Inflammatory macrophage (primary cell): Measurements from ENCODE around the gene DCBLD2.

Experiments used
- DNase-seq, 2 donors: peaks; one replicate each; pipeline ENCODE4 v3.0.0-alpha.2; 2020 to 2022

Gene DCBLD2

GRCh38 chr3:98765721-98766120 is 135.8 kb downstream of the DCBLD2 start:
- DNase-seq, result no peak

DNA sequence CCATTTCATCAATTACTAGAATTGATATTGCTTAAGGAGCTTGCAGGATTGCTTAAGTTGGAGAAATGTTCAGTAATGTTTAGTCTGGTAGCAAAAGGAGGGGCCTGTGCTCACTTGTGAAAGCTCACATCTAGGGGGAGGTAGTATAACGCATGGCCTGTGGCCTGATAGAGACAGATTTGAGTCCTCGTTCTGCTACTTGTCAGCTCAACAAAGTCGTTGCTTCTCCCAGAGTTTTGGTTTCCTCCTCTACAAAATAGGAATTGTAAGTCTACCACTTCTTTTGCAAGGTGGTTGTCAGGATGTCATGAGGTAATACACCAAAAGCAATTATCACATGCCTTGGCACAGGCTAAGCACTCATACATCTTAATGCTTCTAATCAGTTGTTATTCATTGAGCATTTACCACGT is 137.0 kb downstream of the DCBLD2 start:
- peak; percentile 63 to 73 for DNase-seq

DNA sequence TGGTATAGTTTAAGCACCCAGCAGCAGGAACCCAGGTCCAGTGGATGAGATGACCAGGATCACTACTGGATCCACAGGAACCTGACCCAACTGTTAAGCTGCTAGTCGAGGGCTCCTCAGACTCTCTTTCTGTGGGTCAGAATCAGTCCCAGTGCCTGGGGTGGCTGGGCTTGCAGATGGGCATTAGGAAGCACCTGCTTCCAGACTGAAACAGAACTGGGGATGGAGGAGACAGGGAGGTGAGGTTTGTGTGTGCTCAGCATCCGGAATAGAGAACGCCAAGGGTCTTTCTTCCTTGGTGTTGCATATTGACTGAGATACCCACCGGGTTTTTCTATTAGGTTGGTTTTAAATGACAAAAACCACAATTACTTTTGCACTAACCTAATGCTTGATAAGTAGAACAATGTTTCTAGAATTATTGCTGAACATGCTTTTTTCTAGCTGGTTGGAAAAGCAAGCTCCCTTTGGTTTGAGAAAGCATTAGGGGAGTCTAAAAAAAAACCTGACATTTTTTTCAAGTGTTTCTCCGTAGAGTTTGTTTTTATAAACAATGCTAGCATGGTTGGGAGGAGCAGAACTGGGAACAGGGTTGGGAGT is 137.6 kb downstream of the DCBLD2 start:
- no peak for DNase-seq

GRCh38 chr3:98763076-98763475 is 138.4 kb downstream of the DCBLD2 start, which contains the start of gene ST3GAL6:
Gene ST3GAL6 (plus strand): TSS chr3:98763340. CDS start chr3:98768441, 5,101 bp downstream.
- peak; percentile 87 to 93 for DNase-seq

DNA sequence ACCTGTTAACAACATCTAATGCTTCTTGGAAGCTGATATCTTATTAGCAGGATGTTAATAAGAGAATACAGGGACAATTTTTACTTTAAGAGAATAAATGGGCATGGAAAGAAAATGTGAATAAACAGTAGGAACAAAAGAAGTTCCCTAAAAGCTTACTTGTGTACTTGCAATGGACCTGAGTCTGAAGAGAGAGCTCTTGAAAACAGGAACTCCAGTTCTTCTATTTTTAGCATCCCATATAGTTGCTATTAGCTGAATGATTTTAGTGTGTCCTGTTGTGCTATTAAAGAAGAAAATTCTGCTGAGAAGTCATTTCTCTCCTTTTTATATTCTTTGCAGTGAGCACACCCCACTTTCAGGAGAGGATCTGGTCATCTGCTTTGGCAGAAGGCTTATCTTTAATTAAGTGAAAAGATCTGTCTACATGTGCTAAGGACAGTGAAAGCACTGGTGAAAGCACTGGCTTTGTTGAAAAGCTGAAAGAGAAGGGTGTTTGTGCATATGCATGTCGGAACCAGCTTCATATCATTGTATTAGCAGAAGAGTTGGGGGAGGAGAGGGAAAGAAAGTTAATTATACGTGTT is 139.8 kb downstream of the DCBLD2 start:
- peak; percentile 56 to 77 for DNase-seq

- DNase-seq, result no peak
These were observed 141.9 kb downstream of the DCBLD2 start for GRCh38 chr3:98759629-98760028.

DNA sequence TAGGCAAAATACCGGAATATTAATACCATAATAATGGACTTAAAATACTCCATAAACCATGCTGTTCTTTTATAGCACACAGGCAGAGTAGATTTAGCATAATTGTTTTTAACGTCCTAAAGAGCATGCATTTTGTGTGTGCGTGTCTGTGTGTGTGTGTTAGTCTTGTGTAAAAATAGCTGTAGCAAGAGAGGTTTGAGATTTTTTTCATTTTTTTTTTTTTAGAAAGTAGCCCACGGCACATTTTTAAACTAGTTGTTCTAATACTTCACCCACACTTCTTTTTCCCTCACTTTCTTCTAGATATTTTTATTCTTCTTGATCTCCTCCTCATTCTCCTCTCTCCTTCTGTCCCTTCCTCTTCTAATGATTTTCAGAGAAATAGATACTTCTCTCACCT is 145.9 kb downstream of the DCBLD2 start:
- no peak for DNase-seq

DNA sequence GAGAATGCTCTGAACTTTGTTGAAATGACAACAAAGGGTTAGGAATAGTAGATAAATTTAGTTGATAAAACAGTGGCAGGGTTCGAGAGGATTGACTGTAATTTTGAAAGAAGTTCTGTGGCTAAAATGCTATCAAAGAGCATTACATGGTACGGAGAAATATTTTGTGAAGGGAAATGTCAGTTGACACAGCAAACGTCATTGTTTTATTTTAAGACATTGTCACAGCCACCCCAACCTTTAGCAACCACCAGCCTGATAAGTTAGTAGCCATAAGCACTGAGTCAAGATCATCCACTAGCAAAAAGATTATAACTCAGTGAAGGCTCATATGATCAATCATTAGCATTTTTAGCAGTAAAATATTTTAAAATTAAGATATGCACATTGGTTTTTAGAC is 147.0 kb downstream of the DCBLD2 start:
- DNase-seq, result peak in 1 of 2 donors; percentile 56

DNA sequence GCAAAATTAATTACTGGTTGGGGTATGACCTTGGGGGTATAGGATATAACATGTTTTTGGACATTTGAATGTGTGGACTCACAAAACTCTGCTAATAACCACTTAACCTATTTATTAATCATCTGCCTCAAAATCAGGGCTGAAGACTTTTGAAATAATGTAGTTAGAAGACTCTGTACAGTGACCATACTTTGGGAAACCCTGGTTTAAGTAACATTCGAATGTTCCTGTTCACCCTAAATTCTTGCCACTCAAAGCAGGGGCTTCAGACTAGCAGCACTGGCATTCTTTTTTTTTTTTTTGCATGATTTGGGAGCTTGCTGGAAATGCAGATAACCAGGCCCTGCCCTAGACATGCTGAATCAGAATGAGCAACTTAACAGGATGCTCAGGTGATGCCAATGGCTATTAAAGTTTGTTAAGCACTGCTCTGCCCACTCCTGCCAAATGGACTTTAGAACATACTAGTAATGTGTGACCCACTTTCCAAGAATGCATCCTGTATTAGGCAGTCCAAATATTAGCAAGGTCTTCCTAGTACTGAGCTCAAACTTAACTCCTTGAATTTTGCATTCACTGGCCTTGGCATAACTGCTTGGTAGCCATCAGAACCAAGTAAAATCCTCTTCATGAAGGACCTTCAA is 151.1 kb downstream of the DCBLD2 start:
- no peak for DNase-seq

- no peak for DNase-seq
These were observed 154.6 kb downstream of the DCBLD2 start for GRCh38 chr3:98746882-98747281.

- no peak for DNase-seq
These were observed 155.4 kb downstream of the DCBLD2 start for GRCh38 chr3:98746122-98746521.
